Transverse colon (tissue), 4 donors: ENCODE data around the gene SCYGR7. TPM values are rescaled to one million over a fixed set of nuclear protein-coding genes. Genes with fewer than 3 reads are reported as not detected.

Source experiments
- DNase-seq: peaks from one replicate; pipeline ENCODE4 v3.0.0-alpha.2; 2019
- H3K27ac ChIP-seq, 4 donors: fragments of 200-600 bp; sonication (generic); 2 replicates each; pipeline ENCODE4 v1.5.1; 2016 to 2018; ENCODE audit warnings: inconsistent platforms in 4 of 4
- H3K27me3 ChIP-seq: fragments of 200-600 bp; sonication (generic); 2 replicates; pipeline ENCODE4 v1.5.1; 2017; ENCODE audit warnings: inconsistent platforms
- H3K36me3 ChIP-seq, 4 donors: fragments of 200-600 bp; sonication (generic); 2 replicates each; pipeline ENCODE4 v1.5.1; 2017 to 2019; ENCODE audit warnings: inconsistent platforms in 4 of 4
- H3K4me1 ChIP-seq, 4 donors: fragments of 200-600 bp; sonication (generic); 2 replicates each; pipeline ENCODE4 v1.5.1; 2017 to 2020; ENCODE audit warnings: inconsistent platforms in 4 of 4
- H3K4me3 ChIP-seq, 4 donors: fragments of 200-600 bp; sonication (generic); 1 replicate in 1 of 4; 2 replicates in 3 of 4; pipeline versions ENCODE4 v1.5.1 to v1.6.1; 2017 to 2019; ENCODE audit warnings: inconsistent platforms in 4 of 4
- H3K9me3 ChIP-seq, 2 donors: fragments of 200-600 bp; sonication (generic); 2 replicates each; pipeline ENCODE4 v1.5.1; 2017 to 2019; ENCODE audit warnings: inconsistent platforms in 2 of 2
- CTCF ChIP-seq, 5 experiments: fragments of 200-600 bp in 3 of 5; fragments of 450-650 bp in 2 of 5; sonication (generic) in 3 of 5; IDR thresholded peaks; 1 replicate in 2 of 5; 2 replicates in 3 of 5; pipeline ENCODE4 v1.5.1; 2016 to 2017; ENCODE audit warnings: antibody characterized with exemption in 5 of 5, inconsistent platforms in 3 of 5, mild to moderate bottlenecking in 2 of 5, moderate library complexity in 1 of 5
- EP300 ChIP-seq: sonication (generic); formaldehyde crosslinking; IDR thresholded peaks from one replicate; pipeline ENCODE4 v1.6.1; 2017; ENCODE audit warnings: antibody characterized with exemption, low read depth
- POLR2A ChIP-seq: fragments of 450-650 bp; IDR thresholded peaks from one replicate; pipeline ENCODE4 v1.6.1; 2016; ENCODE audit warnings: antibody characterized with exemption, mild to moderate bottlenecking, moderate library complexity
- POLR2AphosphoS5 ChIP-seq, 3 donors: sonication (generic); formaldehyde crosslinking; IDR thresholded peaks; one replicate each; pipeline ENCODE4 v1.6.1; 2016; ENCODE audit warnings: antibody characterized with exemption in 3 of 3
- WGBS, 2 donors: methylation state at CpG; one replicate each; pipeline ENCODE4 v1.1.5; 2018; ENCODE audit warnings: low coverage in 1 of 2; 5-methylcytosine and 5-hydroxymethylcytosine counted together
- in situ Hi-C, 4 donors: fragments of 200-750 bp; cut with MboI; loops; one replicate each; pipeline versions ENCODE4 v1.15.0 to v1.15.1; 2017; ENCODE audit warnings: low sequenced_read_pairs in 3 of 4, low pct_ligation_motif_present in 1 of 4, low pct_unique_long_range_greater_than_20kb in 1 of 4
- intact Hi-C: fragments of 100-400 bp; cut with DNase I; formaldehyde crosslinking; loops from one replicate; pipeline ENCODE4 v1.15.1; 2023; ENCODE audit warnings: low total_unique reads
- total RNA-seq, 4 donors: library from RNA; depleted of rRNA; stranded (reverse); fragments of >200 nt; gene quantifications; one replicate each; pipeline ENCODE4 v1.1.0, GENCODE V29; 2016

The SCYGR7 gene
- total RNA-seq, 4 donors from 2014 or later, result not detected

DNA sequence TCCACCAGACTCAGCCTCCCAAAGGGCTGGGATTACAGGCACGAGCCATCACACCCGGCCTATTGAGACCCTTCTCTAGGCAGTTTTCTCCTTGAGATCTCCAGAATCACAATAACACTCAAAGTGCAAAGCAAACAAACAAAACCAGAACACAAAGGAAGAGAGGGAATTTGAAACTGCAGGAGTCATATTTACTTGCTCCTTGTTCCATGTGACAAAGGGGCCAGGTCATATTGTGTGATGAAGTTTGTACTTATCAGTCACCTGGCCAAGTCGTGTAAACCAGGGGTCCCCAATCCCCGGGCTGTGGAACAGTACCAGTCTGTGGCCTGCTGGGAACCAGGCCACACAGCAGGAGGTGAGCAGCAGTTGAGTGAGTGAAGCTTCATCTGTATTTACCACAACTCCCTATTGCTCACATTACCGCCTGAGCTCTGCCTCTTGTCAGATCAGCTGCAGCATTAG, 44.1 kb downstream of the SCYGR7 start:
- Histone ChIP-seq H3K27me3 (no peaks in the 10 kb centered on the region), H3K4me3 (no peak overlapping the region), H3K9me3 (no peaks in the 10 kb centered on the region), H3K4me1 (peaks cover 0 to 23% (median 10%) of the 10 kb centered on the region in 4 donors), H3K36me3 (no peaks in the 10 kb centered on the region), H3K27ac (no peak overlapping the region)
- WGBS, 2 donors, result 83 to 86% methylated on average over 2 to 5 of the region's 5 CpGs
- intact Hi-C loops (no loop called here), in situ Hi-C loops (loop anchor here in 3 of 4 donors (25.0 kb wide), 4 partner anchors 110 to 635 kb away; partner anchors contain the start of gene SCYGR5 (in 1 of the 3))
- TF ChIP-seq POLR2AphosphoS5 (IDR thresholded peaks at IDR 0.05) (no peak), EP300 (no peak), POLR2A (no peak), CTCF (IDR thresholded peaks at IDR 0.05) (no peak)
- DNase-seq, result no peak

GRCh38 chr2:227772932-227773331, 44.8 kb downstream of the SCYGR7 start:
- 53 to 64% methylated on average over 2 of the region's 2 CpGs for WGBS, 2 donors
- no peak overlapping the region for H3K27ac ChIP-seq
- intact Hi-C loops, result no loop called here
- no peak for DNase-seq
- in situ Hi-C loops, result loop anchor here in 3 of 4 donors (25.0 kb wide), 4 partner anchors 111 to 636 kb away; partner anchors contain the start of gene SCYGR5 (in 1 of the 3)
- no peak overlapping the region for H3K4me3 ChIP-seq
- TF ChIP-seq POLR2AphosphoS5 (IDR thresholded peaks at IDR 0.05) (no peak), POLR2A (no peak), EP300 (no peak), CTCF (IDR thresholded peaks at IDR 0.05) (no peak)
- H3K9me3 ChIP-seq, result no peaks in the 10 kb centered on the region
- no peaks in the 10 kb centered on the region for H3K36me3 ChIP-seq
- no peaks in the 10 kb centered on the region for H3K27me3 ChIP-seq
- peaks cover 0 to 23% (median 10%) of the 10 kb centered on the region in 4 donors for H3K4me1 ChIP-seq

- TF ChIP-seq CTCF (IDR thresholded peaks at IDR 0.05), result peak in 4 of 5 experiments; percentile 22 to 47 (median 36)
- no peak for TF ChIP-seq POLR2AphosphoS5 (IDR thresholded peaks at IDR 0.05)
- no peak for TF ChIP-seq POLR2A
- in situ Hi-C loops (loop anchor here in 3 of 4 donors (25.0 kb wide), 4 partner anchors 112 to 637 kb away; partner anchors contain the start of gene SCYGR5 (in 1 of the 3)), intact Hi-C loops (no loop called here)
- H3K27me3 ChIP-seq, result no peaks in the 10 kb centered on the region
- no peak overlapping the region for H3K4me3 ChIP-seq
- peak overlapping the region in 1 of 4 donors; percentile 41 for H3K27ac ChIP-seq
- WGBS, 2 donors, result 40 to 51% methylated on average over 10 to 15 of the region's 15 CpGs
- H3K36me3 ChIP-seq, result no peaks in the 10 kb centered on the region
- DNase-seq, result no peak
- no peaks in the 10 kb centered on the region for H3K9me3 ChIP-seq
- peaks cover 0 to 23% (median 10%) of the 10 kb centered on the region in 4 donors for H3K4me1 ChIP-seq
Measured at GRCh38 chr2:227774011-227774624, 46.0 kb downstream of the SCYGR7 start.

GRCh38 chr2:227774895-227775842, 47.0 kb downstream of the SCYGR7 start:
- peak overlapping the region in 3 of 4 donors; percentile 37 to 59 (median 41) for H3K27ac ChIP-seq
- 65 to 68% methylated on average over 6 of the region's 6 CpGs for WGBS, 2 donors
- H3K27me3 ChIP-seq, result no peaks in the 10 kb centered on the region
- intact Hi-C loops (no loop called here), in situ Hi-C loops (loop anchor here in 3 of 4 donors (5.0 to 25.0 kb wide), 5 partner anchors 77 to 638 kb away; partner anchors contain the start of gene SCYGR5 (in 1 of the 3))
- TF ChIP-seq POLR2AphosphoS5 (IDR thresholded peaks at IDR 0.05) (no peak), EP300 (no peak), CTCF (IDR thresholded peaks at IDR 0.05) (peak in 2 of 5 experiments; percentile 19 to 25), POLR2A (no peak)
- no peaks in the 10 kb centered on the region for H3K36me3 ChIP-seq
- peaks cover 0 to 23% (median 10%) of the 10 kb centered on the region in 4 donors for H3K4me1 ChIP-seq
- no peak overlapping the region for H3K4me3 ChIP-seq
- no peak for DNase-seq
- no peaks in the 10 kb centered on the region for H3K9me3 ChIP-seq
